K562 (cell line): ENCODE data around the gene ZNF646. TPM values are rescaled to one million over a fixed set of nuclear protein-coding genes. Genes with fewer than 3 reads are reported as not detected.
A peak's percentile ranks its signal among the peaks of the same experiment; 100 is the strongest.

ENCODE experiments used
- EWSR1 ChIP-seq: fragments of 450-650 bp; IDR thresholded peaks from 2 replicates; pipeline ENCODE4 v1.6.1; 2018; ENCODE audit warnings: borderline replicate concordance, mild to moderate bottlenecking, low read depth, moderate library complexity; ENCODE audit not compliant: partially characterized antibody
- FOXP4 ChIP-seq: sonication (generic); formaldehyde crosslinking; IDR thresholded peaks from 2 replicates; pipeline ENCODE4 v1.8.0; 2022; ENCODE audit warnings: mild to moderate bottlenecking, missing genetic modification reagents, borderline replicate concordance
- JUN ChIP-seq, 2 experiments: sonication (generic) in 1 of 2; formaldehyde crosslinking in 1 of 2; IDR thresholded peaks; 2 replicates each; pipeline versions ENCODE4 v1.6.1 to v1.8.0; 2012 to 2022; ENCODE audit warnings: borderline replicate concordance in 2 of 2, mild to moderate bottlenecking in 2 of 2, improper control_type of control experiment in 1 of 2, low read depth in 1 of 2, low read length in 1 of 2, missing genetic modification reagents in 1 of 2
- MEIS2 ChIP-seq: fragments of 450-650 bp; IDR thresholded peaks from 2 replicates; pipeline ENCODE4 v1.6.1; 2014; ENCODE audit warnings: mild to moderate bottlenecking; ENCODE audit not compliant: partially characterized antibody
- NEUROD1 ChIP-seq: fragments of 150-350 bp; IDR thresholded peaks from 2 replicates; pipeline ENCODE4 v1.6.1; 2014; ENCODE audit warnings: borderline replicate concordance, low read length, low read depth; ENCODE audit not compliant: partially characterized antibody
- SMARCE1 ChIP-seq: fragments of 450-650 bp; IDR thresholded peaks from 2 replicates; pipeline ENCODE4 v1.7.1; 2016; ENCODE audit warnings: mild to moderate bottlenecking
- TCFL5 ChIP-seq: fragments of 250-450 bp; sonication (Bioruptor Pico); conservative IDR thresholded peaks from 2 replicates; pipeline ENCODE4 v1.6.1; 2021; ENCODE audit warnings: mild to moderate bottlenecking, moderate library complexity, matching md5 sums
- XRCC5 ChIP-seq: fragments of 200-400 bp; formaldehyde crosslinking; IDR thresholded peaks from 2 replicates; pipeline ENCODE4 v1.6.1; 2017; ENCODE audit warnings: low read depth, mild to moderate bottlenecking, low read length
- polyA plus RNA-seq, 8 experiments: library from polyadenylated mRNA; depleted of rRNA in 4 of 8; stranded (reverse) in 5 of 8; unstranded in 3 of 8; fragments of >200 nt; fragmentation: Nextera tagmentation in 2 of 8; fragmentation: Illumina TruSeq in 1 of 8; extraction: Ambion mirVana in 2 of 8; extraction: Trizol in 1 of 8; gene quantifications; 2 replicates each; pipeline versions ENCODE4 v1.2.1 to v1.2.3, GENCODE V29; 2011 to 2014; ENCODE audit warnings: inconsistent platforms in 1 of 8, missing spikeins in 1 of 8
- total RNA-seq, 7 experiments: library from RNA; depleted of rRNA in 6 of 7; stranded (reverse); fragments of >200 nt in 6 of 7; fragmentation: Illumina TruSeq in 2 of 7; extraction: Trizol in 2 of 7; gene quantifications; 2 replicates each; pipeline versions ENCODE4 v1.2.1 to v1.2.3, GENCODE V29; 2011 to 2021; ENCODE audit warnings: low replicate concordance in 1 of 7
- TF ChIP-seq, protein P1 (sequence below): fragments of 450-650 bp; IDR thresholded peaks from 2 replicates; pipeline ENCODE4 v1.6.1; 2016; ENCODE audit warnings: mild to moderate bottlenecking, moderate library complexity
- TF ChIP-seq, protein P2 (sequence below): fragments of 450-650 bp; formaldehyde crosslinking; IDR thresholded peaks from 2 replicates; pipeline ENCODE4 v1.4.0; 2020; ENCODE audit warnings: mild to moderate bottlenecking, mixed read lengths

The ZNF646 gene
- total and polyA plus RNA-seq, 9 of the 15 experiments (the other 6 are each of a cell fraction or from before 2014, with no cell fraction given): 0.08 to 20.6 (median 8.0) TPM

- TF ChIP-seq, protein P1, sequence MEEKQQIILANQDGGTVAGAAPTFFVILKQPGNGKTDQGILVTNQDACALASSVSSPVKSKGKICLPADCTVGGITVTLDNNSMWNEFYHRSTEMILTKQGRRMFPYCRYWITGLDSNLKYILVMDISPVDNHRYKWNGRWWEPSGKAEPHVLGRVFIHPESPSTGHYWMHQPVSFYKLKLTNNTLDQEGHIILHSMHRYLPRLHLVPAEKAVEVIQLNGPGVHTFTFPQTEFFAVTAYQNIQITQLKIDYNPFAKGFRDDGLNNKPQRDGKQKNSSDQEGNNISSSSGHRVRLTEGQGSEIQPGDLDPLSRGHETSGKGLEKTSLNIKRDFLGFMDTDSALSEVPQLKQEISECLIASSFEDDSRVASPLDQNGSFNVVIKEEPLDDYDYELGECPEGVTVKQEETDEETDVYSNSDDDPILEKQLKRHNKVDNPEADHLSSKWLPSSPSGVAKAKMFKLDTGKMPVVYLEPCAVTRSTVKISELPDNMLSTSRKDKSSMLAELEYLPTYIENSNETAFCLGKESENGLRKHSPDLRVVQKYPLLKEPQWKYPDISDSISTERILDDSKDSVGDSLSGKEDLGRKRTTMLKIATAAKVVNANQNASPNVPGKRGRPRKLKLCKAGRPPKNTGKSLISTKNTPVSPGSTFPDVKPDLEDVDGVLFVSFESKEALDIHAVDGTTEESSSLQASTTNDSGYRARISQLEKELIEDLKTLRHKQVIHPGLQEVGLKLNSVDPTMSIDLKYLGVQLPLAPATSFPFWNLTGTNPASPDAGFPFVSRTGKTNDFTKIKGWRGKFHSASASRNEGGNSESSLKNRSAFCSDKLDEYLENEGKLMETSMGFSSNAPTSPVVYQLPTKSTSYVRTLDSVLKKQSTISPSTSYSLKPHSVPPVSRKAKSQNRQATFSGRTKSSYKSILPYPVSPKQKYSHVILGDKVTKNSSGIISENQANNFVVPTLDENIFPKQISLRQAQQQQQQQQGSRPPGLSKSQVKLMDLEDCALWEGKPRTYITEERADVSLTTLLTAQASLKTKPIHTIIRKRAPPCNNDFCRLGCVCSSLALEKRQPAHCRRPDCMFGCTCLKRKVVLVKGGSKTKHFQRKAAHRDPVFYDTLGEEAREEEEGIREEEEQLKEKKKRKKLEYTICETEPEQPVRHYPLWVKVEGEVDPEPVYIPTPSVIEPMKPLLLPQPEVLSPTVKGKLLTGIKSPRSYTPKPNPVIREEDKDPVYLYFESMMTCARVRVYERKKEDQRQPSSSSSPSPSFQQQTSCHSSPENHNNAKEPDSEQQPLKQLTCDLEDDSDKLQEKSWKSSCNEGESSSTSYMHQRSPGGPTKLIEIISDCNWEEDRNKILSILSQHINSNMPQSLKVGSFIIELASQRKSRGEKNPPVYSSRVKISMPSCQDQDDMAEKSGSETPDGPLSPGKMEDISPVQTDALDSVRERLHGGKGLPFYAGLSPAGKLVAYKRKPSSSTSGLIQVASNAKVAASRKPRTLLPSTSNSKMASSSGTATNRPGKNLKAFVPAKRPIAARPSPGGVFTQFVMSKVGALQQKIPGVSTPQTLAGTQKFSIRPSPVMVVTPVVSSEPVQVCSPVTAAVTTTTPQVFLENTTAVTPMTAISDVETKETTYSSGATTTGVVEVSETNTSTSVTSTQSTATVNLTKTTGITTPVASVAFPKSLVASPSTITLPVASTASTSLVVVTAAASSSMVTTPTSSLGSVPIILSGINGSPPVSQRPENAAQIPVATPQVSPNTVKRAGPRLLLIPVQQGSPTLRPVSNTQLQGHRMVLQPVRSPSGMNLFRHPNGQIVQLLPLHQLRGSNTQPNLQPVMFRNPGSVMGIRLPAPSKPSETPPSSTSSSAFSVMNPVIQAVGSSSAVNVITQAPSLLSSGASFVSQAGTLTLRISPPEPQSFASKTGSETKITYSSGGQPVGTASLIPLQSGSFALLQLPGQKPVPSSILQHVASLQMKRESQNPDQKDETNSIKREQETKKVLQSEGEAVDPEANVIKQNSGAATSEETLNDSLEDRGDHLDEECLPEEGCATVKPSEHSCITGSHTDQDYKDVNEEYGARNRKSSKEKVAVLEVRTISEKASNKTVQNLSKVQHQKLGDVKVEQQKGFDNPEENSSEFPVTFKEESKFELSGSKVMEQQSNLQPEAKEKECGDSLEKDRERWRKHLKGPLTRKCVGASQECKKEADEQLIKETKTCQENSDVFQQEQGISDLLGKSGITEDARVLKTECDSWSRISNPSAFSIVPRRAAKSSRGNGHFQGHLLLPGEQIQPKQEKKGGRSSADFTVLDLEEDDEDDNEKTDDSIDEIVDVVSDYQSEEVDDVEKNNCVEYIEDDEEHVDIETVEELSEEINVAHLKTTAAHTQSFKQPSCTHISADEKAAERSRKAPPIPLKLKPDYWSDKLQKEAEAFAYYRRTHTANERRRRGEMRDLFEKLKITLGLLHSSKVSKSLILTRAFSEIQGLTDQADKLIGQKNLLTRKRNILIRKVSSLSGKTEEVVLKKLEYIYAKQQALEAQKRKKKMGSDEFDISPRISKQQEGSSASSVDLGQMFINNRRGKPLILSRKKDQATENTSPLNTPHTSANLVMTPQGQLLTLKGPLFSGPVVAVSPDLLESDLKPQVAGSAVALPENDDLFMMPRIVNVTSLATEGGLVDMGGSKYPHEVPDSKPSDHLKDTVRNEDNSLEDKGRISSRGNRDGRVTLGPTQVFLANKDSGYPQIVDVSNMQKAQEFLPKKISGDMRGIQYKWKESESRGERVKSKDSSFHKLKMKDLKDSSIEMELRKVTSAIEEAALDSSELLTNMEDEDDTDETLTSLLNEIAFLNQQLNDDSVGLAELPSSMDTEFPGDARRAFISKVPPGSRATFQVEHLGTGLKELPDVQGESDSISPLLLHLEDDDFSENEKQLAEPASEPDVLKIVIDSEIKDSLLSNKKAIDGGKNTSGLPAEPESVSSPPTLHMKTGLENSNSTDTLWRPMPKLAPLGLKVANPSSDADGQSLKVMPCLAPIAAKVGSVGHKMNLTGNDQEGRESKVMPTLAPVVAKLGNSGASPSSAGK: no peak
- no peak for TF ChIP-seq MEIS2
- TF ChIP-seq TCFL5: no peak
- no peak for TF ChIP-seq JUN (IDR thresholded peaks at IDR 0.05; ENCODE audit: borderline replicate concordance, low read depth, low read length)
- TF ChIP-seq JUN (CRISPR knock-in tag; IDR thresholded peaks at IDR 0.05; ENCODE audit: borderline replicate concordance): no peak
- TF ChIP-seq NEUROD1: peak; percentile 96
- peak; percentile 42 for TF ChIP-seq XRCC5
- TF ChIP-seq EWSR1: no peak
- no peak for TF ChIP-seq SMARCE1
- TF ChIP-seq FOXP4: no peak; the same call in 1 of the 2 replicates
- TF ChIP-seq, protein P2, sequence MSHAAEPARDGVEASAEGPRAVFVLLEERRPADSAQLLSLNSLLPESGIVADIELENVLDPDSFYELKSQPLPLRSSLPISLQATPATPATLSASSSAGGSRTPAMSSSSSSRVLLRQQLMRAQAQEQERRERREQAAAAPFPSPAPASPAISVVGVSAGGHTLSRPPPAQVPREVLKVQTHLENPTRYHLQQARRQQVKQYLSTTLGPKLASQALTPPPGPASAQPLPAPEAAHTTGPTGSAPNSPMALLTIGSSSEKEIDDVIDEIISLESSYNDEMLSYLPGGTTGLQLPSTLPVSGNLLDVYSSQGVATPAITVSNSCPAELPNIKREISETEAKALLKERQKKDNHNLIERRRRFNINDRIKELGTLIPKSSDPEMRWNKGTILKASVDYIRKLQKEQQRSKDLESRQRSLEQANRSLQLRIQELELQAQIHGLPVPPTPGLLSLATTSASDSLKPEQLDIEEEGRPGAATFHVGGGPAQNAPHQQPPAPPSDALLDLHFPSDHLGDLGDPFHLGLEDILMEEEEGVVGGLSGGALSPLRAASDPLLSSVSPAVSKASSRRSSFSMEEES (CRISPR knock-in tag): no peak
These were observed 866 bp upstream of the ZNF646 start (continued) for GRCh38 chr16:31073142-31073969.
